Mesothelial cell of epicardium (in vitro differentiated cells): ENCODE results near the gene TNKS1BP1. TPM values are rescaled to one million over a fixed set of nuclear protein-coding genes. Genes with fewer than 3 reads are reported as not detected.

ENCODE experiments used
- DNase-seq, 2 experiments: peaks; one replicate each; pipeline ENCODE4 v3.0.0; 2021; ENCODE audit warnings: low spot score in 2 of 2; ENCODE audit not compliant: unreplicated experiment in 2 of 2
- H3K27ac Mint-ChIP-seq: 2 replicates; pipeline ENCODE4 v1.8.0; 2021; ENCODE audit warnings: mixed read lengths
- H3K27me3 Mint-ChIP-seq: 2 replicates; pipeline ENCODE4 v1.8.0; 2021; ENCODE audit warnings: low read depth, mixed read lengths
- H3K36me3 Mint-ChIP-seq: 2 replicates; pipeline ENCODE4 v1.8.0; 2021; ENCODE audit warnings: mixed read lengths
- H3K4me1 Mint-ChIP-seq: 2 replicates; pipeline ENCODE4 v1.8.0; 2021; ENCODE audit warnings: mixed read lengths
- H3K4me3 Mint-ChIP-seq: 2 replicates; pipeline ENCODE4 v1.8.0; 2021; ENCODE audit warnings: mild to moderate bottlenecking, moderate library complexity, mixed read lengths
- H3K9me3 Mint-ChIP-seq: 2 replicates; pipeline ENCODE4 v1.8.0; 2021; ENCODE audit warnings: mixed read lengths
- total RNA-seq: library from RNA; stranded (reverse); gene quantifications from 3 replicates; pipeline ENCODE4 v1.2.1, GENCODE V29; 2021
- TF ChIP-seq, protein P1 (sequence below): fragments of 200-600 bp; sonication (generic); IDR thresholded peaks from one replicate; pipeline ENCODE4 v1.5.0; 2021; ENCODE audit warnings: antibody characterized with exemption; ENCODE audit not compliant: unreplicated experiment

Gene TNKS1BP1
- total RNA-seq, 1 donor from 2014 or later: 216 TPM

DNA sequence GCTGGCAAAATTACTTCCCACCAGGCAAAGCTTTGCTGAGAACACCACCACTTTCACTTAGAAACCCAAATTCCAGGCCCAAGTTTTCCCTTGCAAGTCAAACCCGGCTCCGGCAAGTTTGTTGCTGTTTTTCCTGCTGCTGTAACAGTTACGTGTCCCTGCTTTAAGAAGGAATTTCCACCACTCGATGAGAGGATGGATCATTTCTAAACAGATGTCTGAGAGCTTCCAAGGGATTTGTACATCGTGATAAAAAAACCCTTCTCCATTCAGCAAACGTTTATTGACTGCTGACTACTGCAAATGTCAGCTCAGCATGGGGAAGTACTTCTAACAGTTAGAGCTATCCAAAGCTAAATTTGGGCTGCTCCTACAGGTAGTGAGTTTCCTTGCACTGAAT is 33.1 kb upstream of the TNKS1BP1 start:
- H3K9me3 Mint-ChIP-seq: no peaks in the 10 kb centered on the region
- H3K4me3 Mint-ChIP-seq: no peak overlapping the region
- DNase-seq: no peak
- H3K27me3 Mint-ChIP-seq: peaks cover 2% of the 10 kb centered on the region
- no peaks in the 10 kb centered on the region for H3K36me3 Mint-ChIP-seq
- no peak overlapping the region for H3K27ac Mint-ChIP-seq
- peaks cover 3% of the 10 kb centered on the region for H3K4me1 Mint-ChIP-seq
- TF ChIP-seq, protein P1, sequence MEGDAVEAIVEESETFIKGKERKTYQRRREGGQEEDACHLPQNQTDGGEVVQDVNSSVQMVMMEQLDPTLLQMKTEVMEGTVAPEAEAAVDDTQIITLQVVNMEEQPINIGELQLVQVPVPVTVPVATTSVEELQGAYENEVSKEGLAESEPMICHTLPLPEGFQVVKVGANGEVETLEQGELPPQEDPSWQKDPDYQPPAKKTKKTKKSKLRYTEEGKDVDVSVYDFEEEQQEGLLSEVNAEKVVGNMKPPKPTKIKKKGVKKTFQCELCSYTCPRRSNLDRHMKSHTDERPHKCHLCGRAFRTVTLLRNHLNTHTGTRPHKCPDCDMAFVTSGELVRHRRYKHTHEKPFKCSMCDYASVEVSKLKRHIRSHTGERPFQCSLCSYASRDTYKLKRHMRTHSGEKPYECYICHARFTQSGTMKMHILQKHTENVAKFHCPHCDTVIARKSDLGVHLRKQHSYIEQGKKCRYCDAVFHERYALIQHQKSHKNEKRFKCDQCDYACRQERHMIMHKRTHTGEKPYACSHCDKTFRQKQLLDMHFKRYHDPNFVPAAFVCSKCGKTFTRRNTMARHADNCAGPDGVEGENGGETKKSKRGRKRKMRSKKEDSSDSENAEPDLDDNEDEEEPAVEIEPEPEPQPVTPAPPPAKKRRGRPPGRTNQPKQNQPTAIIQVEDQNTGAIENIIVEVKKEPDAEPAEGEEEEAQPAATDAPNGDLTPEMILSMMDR: no peak

DNA sequence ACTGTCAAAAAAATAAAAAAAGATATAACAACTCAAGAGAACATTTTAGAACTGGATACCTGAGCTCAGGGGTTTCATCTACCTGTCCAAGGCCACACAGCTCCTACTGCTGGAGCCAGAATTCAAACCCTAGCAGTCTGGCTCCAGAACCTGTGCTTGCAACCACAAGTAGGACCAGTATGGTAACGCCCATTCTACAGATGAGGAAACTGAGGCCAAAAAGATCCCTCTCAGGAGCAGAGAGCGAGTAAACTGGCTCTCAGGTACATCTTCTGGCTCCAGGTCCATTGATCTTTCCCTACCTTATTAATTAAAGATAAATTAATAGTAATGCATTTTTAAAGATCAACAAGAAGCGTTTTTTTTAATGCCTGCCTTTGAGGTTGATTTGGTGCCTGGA is 32.6 kb upstream of the TNKS1BP1 start:
- no peaks in the 10 kb centered on the region for H3K36me3 Mint-ChIP-seq
- no peak overlapping the region for H3K27ac Mint-ChIP-seq
- no peak overlapping the region for H3K4me3 Mint-ChIP-seq
- H3K9me3 Mint-ChIP-seq: no peaks in the 10 kb centered on the region
- H3K27me3 Mint-ChIP-seq: peaks cover 2% of the 10 kb centered on the region
- peaks cover 3% of the 10 kb centered on the region for H3K4me1 Mint-ChIP-seq
- DNase-seq: no peak
- TF ChIP-seq, protein P1: no peak

DNA sequence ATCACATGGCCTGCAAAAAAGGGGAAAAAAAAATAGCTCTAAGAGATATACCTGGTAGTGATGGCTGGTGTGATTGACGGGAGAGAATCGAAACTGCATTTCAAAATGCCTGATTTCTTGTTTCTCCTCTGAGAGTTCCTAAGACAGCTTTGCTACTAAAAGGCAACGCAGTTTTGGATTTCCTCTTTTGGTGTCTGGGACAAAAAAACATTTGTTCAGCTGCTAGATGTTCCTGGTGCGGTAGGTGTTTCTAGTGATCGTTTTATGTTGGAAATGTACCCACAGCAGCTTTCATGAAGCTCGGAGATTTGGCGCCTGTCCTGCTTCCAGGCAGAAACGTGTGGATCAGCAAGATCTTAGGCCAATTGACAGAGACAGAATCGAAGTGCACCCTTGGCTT is 31.5 kb upstream of the TNKS1BP1 start:
- Mint-ChIP-seq H3K4me3 (no peak overlapping the region), H3K9me3 (no peaks in the 10 kb centered on the region), H3K27me3 (no peaks in the 10 kb centered on the region), H3K27ac (no peak overlapping the region), H3K4me1 (peaks cover 3% of the 10 kb centered on the region), H3K36me3 (no peaks in the 10 kb centered on the region)
- no peak for DNase-seq
- TF ChIP-seq, protein P1: no peak

DNA sequence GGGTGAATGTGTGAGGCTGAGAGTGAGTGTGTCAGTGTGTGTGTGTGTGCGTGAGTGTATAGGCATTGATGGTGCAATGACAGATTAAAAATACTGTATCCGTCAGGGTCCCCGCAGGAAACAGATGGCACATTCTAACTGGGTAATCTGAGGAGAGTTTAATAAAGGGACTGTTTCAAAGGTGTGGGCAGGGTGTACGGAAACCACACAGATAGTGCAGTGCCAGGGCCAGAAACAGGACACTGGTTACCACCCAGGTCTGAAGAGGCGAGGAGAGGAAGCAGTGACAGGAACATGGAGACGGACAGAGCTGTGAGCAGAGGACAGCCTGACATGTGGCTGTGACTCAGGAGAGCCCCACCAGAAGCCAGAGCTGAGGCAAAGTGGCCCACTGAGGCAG is 29.9 kb upstream of the TNKS1BP1 start:
- no peak overlapping the region for H3K4me3 Mint-ChIP-seq
- peaks cover 3% of the 10 kb centered on the region for H3K27me3 Mint-ChIP-seq
- H3K27ac Mint-ChIP-seq: no peak overlapping the region
- H3K4me1 Mint-ChIP-seq: peaks cover 7% of the 10 kb centered on the region
- TF ChIP-seq, protein P1: no peak
- H3K36me3 Mint-ChIP-seq: no peaks in the 10 kb centered on the region
- DNase-seq: no peak
- no peaks in the 10 kb centered on the region for H3K9me3 Mint-ChIP-seq

DNA sequence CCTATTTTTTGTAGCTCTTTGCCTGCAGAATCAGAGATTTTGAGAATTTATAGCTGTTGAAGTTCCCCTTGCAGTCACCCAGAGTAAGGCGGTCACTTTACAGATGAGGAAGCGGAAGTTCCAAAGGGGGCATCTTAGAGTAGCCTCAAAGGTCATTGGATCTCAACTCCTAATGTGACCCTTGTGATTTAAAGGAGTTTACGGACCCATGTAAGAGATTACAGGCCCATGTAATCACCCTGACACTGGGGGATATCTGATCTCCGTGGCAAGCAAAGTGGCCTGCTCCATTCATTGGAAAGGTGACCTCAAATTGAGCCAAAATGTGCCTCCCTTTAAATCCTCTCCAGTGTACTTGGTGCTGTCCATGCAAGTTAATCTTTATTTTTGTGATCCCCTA is 29.1 kb upstream of the TNKS1BP1 start:
- Mint-ChIP-seq H3K4me3 (no peak overlapping the region), H3K27ac (no peak overlapping the region), H3K4me1 (peaks cover 7% of the 10 kb centered on the region), H3K9me3 (no peaks in the 10 kb centered on the region), H3K36me3 (no peaks in the 10 kb centered on the region), H3K27me3 (peaks cover 3% of the 10 kb centered on the region)
- TF ChIP-seq, protein P1: no peak
- no peak for DNase-seq

DNA sequence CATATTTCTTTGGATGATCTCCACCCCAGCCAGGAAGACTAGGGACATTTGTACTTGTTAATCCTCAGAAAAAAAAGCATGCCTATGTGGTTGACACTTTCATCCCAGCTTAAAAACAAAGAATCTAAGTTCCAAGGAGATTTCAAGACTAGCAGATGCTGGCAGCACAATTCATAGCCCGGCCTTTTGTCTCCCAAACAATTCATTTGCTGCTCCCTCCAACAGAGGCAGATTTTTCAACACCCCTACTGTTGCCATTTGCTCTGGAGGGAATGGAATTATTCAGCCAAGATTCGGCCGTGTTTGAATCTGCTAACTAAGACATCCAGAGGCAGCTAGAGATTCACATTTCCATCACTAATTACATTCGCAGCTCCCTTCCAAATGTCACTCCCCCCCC is 28.7 kb upstream of the TNKS1BP1 start:
- TF ChIP-seq, protein P1: no peak
- DNase-seq: no peak
- H3K4me1 Mint-ChIP-seq: peaks cover 4% of the 10 kb centered on the region
- no peaks in the 10 kb centered on the region for H3K9me3 Mint-ChIP-seq
- H3K4me3 Mint-ChIP-seq: no peak overlapping the region
- H3K36me3 Mint-ChIP-seq: no peaks in the 10 kb centered on the region
- H3K27ac Mint-ChIP-seq: no peak overlapping the region
- peaks cover 3% of the 10 kb centered on the region for H3K27me3 Mint-ChIP-seq
